Measurements from ENCODE around the gene MIOX. TPM values are rescaled to one million over a fixed set of nuclear protein-coding genes. Genes with fewer than 3 reads are reported as not detected.

MIOX gene
- total and polyA plus RNA-seq, 2 of the 13 experiments (the other 11 are each of a cell fraction or from before 2014, with no cell fraction given), result 1.5 to 2.9 TPM

GRCh38 chr22:50513175-50513574 lies 26.5 kb downstream of the MIOX start (continued):
- TF ChIP-seq ZNF569 (CRISPR knock-in tag; IDR thresholded peaks at IDR 0.05; ENCODE audit: borderline replicate concordance), result no peak
- no peak for TF ChIP-seq TGIF2 (CRISPR knock-in tag; IDR thresholded peaks at IDR 0.05)
- TF ChIP-seq ZGPAT (CRISPR knock-in tag; IDR thresholded peaks at IDR 0.05), result no peak
- no peak for TF ChIP-seq PCBP2 (optimal IDR thresholded peaks at IDR 0.05; ENCODE audit: low read depth, low read length, poor library complexity, severe bottlenecking)

- Histone ChIP-seq H3K9me3 (ENCODE audit: low read length) (no peaks in the 10 kb centered on the region), H3K79me2 (ENCODE audit: insufficient read depth, low read length) (peaks cover 31% of the 10 kb centered on the region), H4K20me1 (ENCODE audit: insufficient read depth, low read length) (no peaks in the 10 kb centered on the region), H2AFZ (ENCODE audit: low read length) (no peak overlapping the region), H3K27ac (ENCODE audit: extremely low read length, insufficient read depth, low read length) (no peak overlapping the region), H3K4me1 (ENCODE audit: insufficient read depth, low read length) (no peaks in the 10 kb centered on the region), H3K36me3 (replicated peaks in 1 of 2; ENCODE audit: control insufficient read depth in 1 of 2, insufficient read depth in 2 of 2, low read length in 2 of 2) (peaks cover 17 to 44% of the 10 kb centered on the region in 2 experiments), H3K27me3 (ENCODE audit: control insufficient read depth in 1 of 2, insufficient read depth in 2 of 2, low read length in 2 of 2) (no peaks in the 10 kb centered on the region), H3K4me3 (replicated peaks in 1 of 3; ENCODE audit: insufficient read depth in 1 of 3, low read depth in 2 of 3, low read length in 3 of 3) (no peak overlapping the region), H3K4me2 (ENCODE audit: low read depth, low read length) (no peak overlapping the region), H3K9ac (ENCODE audit: insufficient read depth, low read depth, low read length) (no peak overlapping the region)
- ChIA-PET POLR2A (interaction anchor here (0.9 kb wide), 1 partner anchor 10 kb away, joined by 5 read pairs; the partner anchor contains the start of gene SCO2), CTCF (ENCODE audit: low intra/inter-chr PET ratio, low total read pairs) (no interaction called here)
- 100% methylated on average over 3 of the region's 8 CpGs for WGBS (ENCODE audit: low lambda C conversion rate)
- in situ Hi-C loops (cut with HindIII; ENCODE audit: extremely low pct_ligation_motif_present, low pct_unique_long_range_greater_than_20kb), result no loop called here
- intact Hi-C loops (cut with micrococcal nuclease; ENCODE audit: unreplicated experiment), result no loop called here
- no peak for ATAC-seq
- FAIRE-seq, result no peak
- no peak for DNase-seq (ENCODE audit: low spot score)
- no TSS peak for BruUV-seq (replicated peaks)
- no peak for TF ChIP-seq JDP2 (CRISPR knock-in tag; IDR thresholded peaks at IDR 0.05; ENCODE audit: borderline replicate concordance)
- no peak for TF ChIP-seq SETDB1 (CRISPR knock-in tag; IDR thresholded peaks at IDR 0.05; ENCODE audit: borderline replicate concordance)
- no peak for TF ChIP-seq MAFG (CRISPR knock-in tag; IDR thresholded peaks at IDR 0.05)
- no peak for TF ChIP-seq BRD4 (CRISPR knock-in tag; IDR thresholded peaks at IDR 0.05)
- no peak for TF ChIP-seq ZNF552 (CRISPR knock-in tag; IDR thresholded peaks at IDR 0.05; ENCODE audit: borderline replicate concordance)
- no peak for TF ChIP-seq ZSCAN9 (CRISPR knock-in tag; IDR thresholded peaks at IDR 0.05; ENCODE audit: borderline replicate concordance)
- no peak for TF ChIP-seq SKIL (CRISPR knock-in tag; IDR thresholded peaks at IDR 0.05; ENCODE audit: borderline replicate concordance)
Measured at GRCh38 chr22:50516068-50516467, 29.4 kb downstream of the MIOX start.
